HEK293 (cell line): ENCODE data around the gene ZNF444.

Source experiments
- CTCF ChIP-seq: fragments of 450-650 bp; formaldehyde crosslinking; IDR thresholded peaks from 2 replicates; pipeline ENCODE4 v1.5.1; 2016; ENCODE audit warnings: missing biosample characterization, missing genetic modification characterization
- HOXC10 ChIP-seq: sonication (generic); formaldehyde crosslinking; IDR thresholded peaks from 2 replicates; pipeline ENCODE4 v1.8.1; 2023; ENCODE audit warnings: mild to moderate bottlenecking, missing genetic modification reagents
- PATZ1 ChIP-seq: fragments of 450-650 bp; formaldehyde crosslinking; IDR thresholded peaks from 2 replicates; pipeline ENCODE4 v1.5.1; 2016; ENCODE audit warnings: missing biosample characterization, missing genetic modification characterization
- REST ChIP-seq: fragments of 450-650 bp; formaldehyde crosslinking; IDR thresholded peaks from 2 replicates; pipeline ENCODE4 v1.5.1; 2016; ENCODE audit warnings: missing biosample characterization, missing genetic modification characterization
- ZNF132 ChIP-seq: fragments of 450-650 bp; formaldehyde crosslinking; IDR thresholded peaks from 2 replicates; pipeline ENCODE4 v1.5.1; 2017; ENCODE audit warnings: missing biosample characterization, missing genetic modification characterization, borderline replicate concordance
- ZNF561 ChIP-seq: fragments of 450-650 bp; IDR thresholded peaks from 2 replicates; pipeline ENCODE4 v1.5.1; 2018; ENCODE audit warnings: missing biosample characterization, missing genetic modification characterization, borderline replicate concordance
- ZNF768 ChIP-seq: fragments of 450-650 bp; formaldehyde crosslinking; IDR thresholded peaks from 2 replicates; pipeline ENCODE4 v1.5.1; 2018; ENCODE audit warnings: missing biosample characterization, mild to moderate bottlenecking, missing genetic modification characterization
- TF ChIP-seq, protein P1 (sequence below): fragments of 450-650 bp; formaldehyde crosslinking; IDR thresholded peaks from 2 replicates; pipeline ENCODE4 v1.5.1; 2016; ENCODE audit warnings: missing biosample characterization, missing genetic modification characterization

DNA sequence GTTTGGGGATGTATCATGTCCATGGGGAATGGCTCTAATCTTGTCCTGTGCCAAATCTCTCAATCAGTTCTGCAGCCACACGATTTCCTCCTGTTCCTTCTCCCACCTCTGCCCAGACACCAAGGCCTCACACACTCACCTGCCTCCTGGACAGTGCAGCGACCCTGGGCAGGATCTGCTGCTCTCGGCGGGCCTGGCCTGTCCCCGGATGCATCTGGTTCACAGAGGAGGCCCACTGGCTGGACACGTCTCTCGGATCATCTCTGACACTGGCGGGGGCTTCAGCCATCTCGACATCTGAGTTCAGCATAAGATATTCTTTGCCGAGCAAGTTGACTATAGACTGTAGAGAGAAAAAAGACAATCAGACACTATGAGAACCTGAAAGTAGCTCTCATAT lies 50.6 kb downstream of the ZNF444 start:
- TF ChIP-seq, protein P1, sequence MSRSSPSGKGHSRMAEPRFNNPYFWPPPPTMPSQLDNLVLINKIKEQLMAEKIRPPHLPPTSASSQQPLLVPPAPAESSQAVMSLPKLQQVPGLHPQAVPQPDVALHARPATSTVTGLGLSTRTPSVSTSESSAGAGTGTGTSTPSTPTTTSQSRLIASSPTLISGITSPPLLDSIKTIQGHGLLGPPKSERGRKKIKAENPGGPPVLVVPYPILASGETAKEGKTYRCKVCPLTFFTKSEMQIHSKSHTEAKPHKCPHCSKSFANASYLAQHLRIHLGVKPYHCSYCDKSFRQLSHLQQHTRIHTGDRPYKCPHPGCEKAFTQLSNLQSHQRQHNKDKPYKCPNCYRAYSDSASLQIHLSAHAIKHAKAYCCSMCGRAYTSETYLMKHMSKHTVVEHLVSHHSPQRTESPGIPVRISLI (tag by site-specific recombination), result no peak
- TF ChIP-seq ZNF768 (tag by site-specific recombination) (no peak), PATZ1 (tag by site-specific recombination) (no peak), REST (no peak), ZNF132 (tag by site-specific recombination) (no peak), CTCF (tag by site-specific recombination) (no peak), ZNF561 (no peak), HOXC10 (CRISPR knock-in tag) (no peak)
